HepG2 (cell line): Measurements from ENCODE around the gene TEKT5. TPM values are rescaled to one million over a fixed set of nuclear protein-coding genes. Genes with fewer than 3 reads are reported as not detected.
A peak's percentile ranks its signal among the peaks of the same experiment; 100 is the strongest.

Experiments used
- BCLAF1 ChIP-seq: fragments of 450-650 bp; IDR thresholded peaks from 2 replicates; pipeline ENCODE4 v1.6.1; 2017; ENCODE audit warnings: mild to moderate bottlenecking
- BRCA1 ChIP-seq: sonication (generic); formaldehyde crosslinking; IDR thresholded peaks from 2 replicates; pipeline ENCODE4 v1.4.0; 2020; ENCODE audit warnings: missing genetic modification reagents
- CREM ChIP-seq, 2 experiments: sonication (generic) in 1 of 2; formaldehyde crosslinking in 1 of 2; IDR thresholded peaks; 2 replicates each; pipeline versions ENCODE4 v1.4.0 to v1.6.1; 2016 to 2020; ENCODE audit warnings: antibody characterized with exemption in 1 of 2, mild to moderate bottlenecking in 1 of 2, missing genetic modification reagents in 1 of 2
- DMTF1 ChIP-seq: sonication (generic); formaldehyde crosslinking; IDR thresholded peaks from 2 replicates; pipeline ENCODE4 v1.4.0; 2020; ENCODE audit warnings: mild to moderate bottlenecking, missing genetic modification reagents
- DR1 ChIP-seq: sonication (generic); formaldehyde crosslinking; IDR thresholded peaks from 2 replicates; pipeline ENCODE4 v1.8.0; 2021; ENCODE audit warnings: mild to moderate bottlenecking, missing genetic modification reagents, inconsistent platforms
- FOXK1 ChIP-seq: sonication (generic); formaldehyde crosslinking; IDR thresholded peaks from 2 replicates; pipeline ENCODE4 v1.4.0; 2020; ENCODE audit warnings: low read depth, missing genetic modification reagents, borderline replicate concordance
- POGK ChIP-seq: sonication (generic); formaldehyde crosslinking; conservative IDR thresholded peaks from 2 replicates; pipeline ENCODE4 v1.8.0; 2022; ENCODE audit warnings: mild to moderate bottlenecking, moderate library complexity, missing genetic modification reagents
- RARG ChIP-seq: sonication (generic); formaldehyde crosslinking; IDR thresholded peaks from 2 replicates; pipeline ENCODE4 v1.4.0; 2020; ENCODE audit warnings: low read depth, mild to moderate bottlenecking, missing genetic modification reagents
- SMAD3 ChIP-seq: sonication (generic); formaldehyde crosslinking; IDR thresholded peaks from 2 replicates; pipeline ENCODE4 v1.4.0; 2020; ENCODE audit warnings: missing genetic modification reagents
- SRSF1 ChIP-seq: fragments of 200-400 bp; formaldehyde crosslinking; optimal IDR thresholded peaks from 2 replicates; pipeline ENCODE3; 2017; ENCODE audit warnings: mild to moderate bottlenecking, low read depth, low read length, moderate library complexity
- SYNCRIP ChIP-seq: fragments of 200-400 bp; formaldehyde crosslinking; IDR thresholded peaks from 2 replicates; pipeline ENCODE4 v1.6.1; 2018; ENCODE audit warnings: mild to moderate bottlenecking, low read depth, low read length; ENCODE audit not compliant: insufficient read depth
- TBP ChIP-seq: sonication (generic); formaldehyde crosslinking; IDR thresholded peaks from 2 replicates; pipeline ENCODE4 v1.5.0; 2020; ENCODE audit warnings: missing genetic modification reagents
- USF2 ChIP-seq, 2 experiments: sonication (generic) in 1 of 2; formaldehyde crosslinking in 1 of 2; IDR thresholded peaks; 2 replicates each; pipeline versions ENCODE4 v1.5.1 to v1.6.1; 2011 to 2020; ENCODE audit warnings: borderline replicate concordance in 1 of 2, low read depth in 1 of 2, low read length in 1 of 2, mild to moderate bottlenecking in 1 of 2, missing genetic modification reagents in 1 of 2, moderate library complexity in 1 of 2
- ZKSCAN1 ChIP-seq: fragments of 150-350 bp; IDR thresholded peaks from 2 replicates; pipeline ENCODE4 v1.6.1; 2014; ENCODE audit warnings: low read length
- ZNF343 ChIP-seq: sonication (generic); formaldehyde crosslinking; IDR thresholded peaks from 2 replicates; pipeline ENCODE4 v1.4.0; 2020; ENCODE audit warnings: mild to moderate bottlenecking, missing genetic modification reagents
- ZNF382 ChIP-seq: sonication (generic); formaldehyde crosslinking; IDR thresholded peaks from 2 replicates; pipeline ENCODE4 v1.5.0; 2020; ENCODE audit warnings: missing genetic modification reagents, mild to moderate bottlenecking, borderline replicate concordance
- ZNF431 ChIP-seq: sonication (generic); formaldehyde crosslinking; IDR thresholded peaks from 2 replicates; pipeline ENCODE4 v1.9.0; 2022; ENCODE audit warnings: missing genetic modification reagents, low read depth, mild to moderate bottlenecking, borderline replicate concordance
- polyA plus RNA-seq, 8 experiments: library from polyadenylated mRNA; depleted of rRNA in 3 of 8; stranded (reverse) in 7 of 8; unstranded in 1 of 8; fragments of >200 nt; fragmentation: Illumina TruSeq in 4 of 8; extraction: Trizol in 4 of 8; gene quantifications; 2 replicates each; pipeline versions ENCODE4 v1.2.1 to v1.2.3, GENCODE V29; 2011 to 2016; ENCODE audit warnings: low read depth in 4 of 8, missing spikeins in 1 of 8, mixed read lengths in 1 of 8; ENCODE audit not compliant: insufficient read depth in 1 of 8
- total RNA-seq, 5 experiments: library from RNA; depleted of rRNA; stranded (reverse); fragments of >200 nt; fragmentation: Illumina TruSeq; extraction: Trizol; gene quantifications; 2 replicates each; pipeline ENCODE4 v1.2.3, GENCODE V29; 2016; ENCODE audit warnings: low read depth in 1 of 5

The TEKT5 gene
- total and polyA plus RNA-seq, 2 of the 13 experiments (the other 11 are each of a cell fraction or from before 2014, with no cell fraction given): 0.16 TPM; not detected in 1

GRCh38 chr16:10578474-10579316 lies 116.0 kb downstream of the TEKT5 start (continued):
- no peak for TF ChIP-seq SRSF1
- no peak for TF ChIP-seq ZNF343 (CRISPR knock-in tag)
- no peak for TF ChIP-seq ZNF431
- TF ChIP-seq ZNF382 (CRISPR knock-in tag): no peak
- TF ChIP-seq ZKSCAN1: no peak
- TF ChIP-seq FOXK1 (CRISPR knock-in tag): peak; percentile 69; the same call in 1 of the 2 replicates
- no peak for TF ChIP-seq SYNCRIP
- TF ChIP-seq TBP: no peak
- no peak for TF ChIP-seq DR1
- TF ChIP-seq SMAD3: no peak
- TF ChIP-seq BRCA1 (CRISPR knock-in tag): no peak; the same call in 1 of the 2 replicates
- TF ChIP-seq DMTF1: no peak
- TF ChIP-seq POGK: no peak
- no peak for TF ChIP-seq BCLAF1
- TF ChIP-seq CREM (IDR thresholded peaks at IDR 0.05): no peak
- TF ChIP-seq CREM (CRISPR knock-in tag; IDR thresholded peaks at IDR 0.05): no peak
- no peak for TF ChIP-seq RARG
- no peak for TF ChIP-seq USF2 (IDR thresholded peaks at IDR 0.05; ENCODE audit: low read depth, low read length)
- no peak for TF ChIP-seq USF2 (CRISPR knock-in tag; IDR thresholded peaks at IDR 0.05; ENCODE audit: borderline replicate concordance)
